IMR-90 (cell line): Measurements from ENCODE around the gene BRD4. TPM values are rescaled to one million over a fixed set of nuclear protein-coding genes. Genes with fewer than 3 reads are reported as not detected.

Experiments
- ATAC-seq: fragments of 200-7000 bp; cut with Tn5 transposase; 2 replicates; pipeline ENCODE4 v1.9.1; 2020; ENCODE audit warnings: low read depth, mild to moderate bottlenecking, moderate library complexity
- BruUV-seq: library from RNA; stranded (reverse); fragments of 400-500 nt; replicated peaks from 2 replicates; lab custom pipeline; 2021; lab: Mats Ljungman, UMichigan
- CTCF ChIA-PET: fragments of 300-600 bp; formaldehyde crosslinking; extraction: SDS; loops from one replicate; lab custom pipeline; 2021; ENCODE audit warnings: antibody characterized with exemption; lab: Yijun Ruan, JAX
- POLR2A ChIA-PET: fragments of 300-600 bp; sonication (Branson Sonifier 250); formaldehyde crosslinking; loops from one replicate; lab custom pipeline; 2022; ENCODE audit warnings: antibody characterized with exemption; ENCODE audit not compliant: unreplicated experiment; lab: Charles Lee
- DNase-seq: peaks from one replicate; pipeline ENCODE4 v3.0.0; 2013
- H2AFZ ChIP-seq: replicated peaks from 2 replicates; pipeline ENCODE3; 2013; ENCODE audit warnings: low read length, mild to moderate bottlenecking; ENCODE audit not compliant: poor library complexity
- H2AK5ac ChIP-seq: 2 replicates; pipeline ENCODE4 v1.6.1; 2013; ENCODE audit warnings: low read depth, low read length, inconsistent platforms
- H2AK9ac ChIP-seq: replicated peaks from 2 replicates; pipeline ENCODE3; 2013; ENCODE audit warnings: mild to moderate bottlenecking, low read depth, low read length, moderate library complexity; ENCODE audit not compliant: poor library complexity
- H2BK120ac ChIP-seq: 2 replicates; pipeline ENCODE4 v1.6.1; 2013; ENCODE audit warnings: low read depth, low read length, inconsistent platforms
- H2BK15ac ChIP-seq: 3 replicates; pipeline ENCODE4 v1.6.1; 2013; ENCODE audit warnings: low read depth, low read length, inconsistent platforms
- H2BK20ac ChIP-seq: 2 replicates; pipeline ENCODE4 v1.6.1; 2013; ENCODE audit warnings: low read depth, mild to moderate bottlenecking, inconsistent platforms, low read length, moderate library complexity
- H2BK5ac ChIP-seq: 2 replicates; pipeline ENCODE4 v1.6.1; 2013; ENCODE audit warnings: mild to moderate bottlenecking, low read depth, low read length, inconsistent platforms; ENCODE audit not compliant: poor library complexity, severe bottlenecking
- H3K14ac ChIP-seq: replicated peaks from 2 replicates; pipeline ENCODE4 v1.6.1; 2013; ENCODE audit warnings: low read depth, low read length, inconsistent platforms
- H3K18ac ChIP-seq: 2 replicates; pipeline ENCODE4 v1.6.1; 2013; ENCODE audit warnings: low read depth, low read length, control low read depth
- H3K23ac ChIP-seq: 2 replicates; pipeline ENCODE4 v1.6.1; 2013; ENCODE audit warnings: low read depth, low read length, inconsistent platforms
- H3K27ac ChIP-seq: 2 replicates; pipeline ENCODE4 v1.5.1; 2013; ENCODE audit warnings: mild to moderate bottlenecking, control low read depth, low read length; ENCODE audit not compliant: insufficient read depth
- H3K27me3 ChIP-seq: 2 replicates; pipeline ENCODE4 v1.6.1; 2013; ENCODE audit warnings: low read length; ENCODE audit not compliant: control insufficient read depth, insufficient read depth
- H3K36me3 ChIP-seq: 2 replicates; pipeline ENCODE4 v1.6.1; 2013; ENCODE audit warnings: low read length, mixed read lengths; ENCODE audit not compliant: control insufficient read depth, insufficient read depth
- H3K4ac ChIP-seq: 2 replicates; pipeline ENCODE4 v1.6.1; 2013; ENCODE audit warnings: low read depth, low read length, inconsistent platforms
- H3K4me1 ChIP-seq: 2 replicates; pipeline ENCODE4 v1.6.1; 2013; ENCODE audit warnings: low read length, mixed read lengths; ENCODE audit not compliant: control insufficient read depth, insufficient read depth
- H3K4me2 ChIP-seq: 2 replicates; pipeline ENCODE4 v1.6.1; 2013; ENCODE audit warnings: low read depth, mild to moderate bottlenecking, control low read depth, low read length, moderate library complexity
- H3K4me3 ChIP-seq: 2 replicates; pipeline ENCODE4 v1.5.1; 2013; ENCODE audit warnings: low read depth, mild to moderate bottlenecking, control low read depth, low read length, moderate library complexity; ENCODE audit not compliant: insufficient read depth
- H3K56ac ChIP-seq: 2 replicates; pipeline ENCODE4 v1.6.1; 2013; ENCODE audit warnings: low read length, inconsistent platforms; ENCODE audit not compliant: insufficient read depth; ENCODE audit errors: extremely low read depth
- H3K79me1 ChIP-seq, 2 experiments: 2 replicates each; pipeline ENCODE4 v1.6.1; 2013; ENCODE audit warnings: low read length in 2 of 2, inconsistent platforms in 1 of 2, low read depth in 1 of 2
- H3K9ac ChIP-seq: 2 replicates; pipeline ENCODE4 v1.6.1; 2013; ENCODE audit warnings: low read depth, low read length, control low read depth
- H3K9me1 ChIP-seq: 2 replicates; pipeline ENCODE4 v1.6.1; 2013; ENCODE audit warnings: low read length, inconsistent platforms; ENCODE audit not compliant: insufficient read depth
- H3K9me3 ChIP-seq: 2 replicates; pipeline ENCODE4 v1.6.1; 2013; ENCODE audit warnings: low read length; ENCODE audit not compliant: control insufficient read depth, insufficient read depth
- H4K20me1 ChIP-seq: 2 replicates; pipeline ENCODE4 v1.6.1; 2013; ENCODE audit warnings: low read length, inconsistent platforms; ENCODE audit not compliant: insufficient read depth
- H4K5ac ChIP-seq: 2 replicates; pipeline ENCODE4 v1.6.1; 2013; ENCODE audit warnings: mild to moderate bottlenecking, low read depth, low read length, control low read depth
- H4K8ac ChIP-seq, 2 experiments: 2 replicates each; pipeline ENCODE4 v1.6.1; 2013; ENCODE audit warnings: low read depth in 2 of 2, low read length in 2 of 2, control low read depth in 1 of 2, inconsistent platforms in 1 of 2
- H4K91ac ChIP-seq: 2 replicates; pipeline ENCODE4 v1.6.1; 2013; ENCODE audit warnings: low read depth, low read length, inconsistent platforms; ENCODE audit not compliant: insufficient read depth
- CEBPB ChIP-seq: IDR thresholded peaks from 2 replicates; pipeline ENCODE4 v1.6.1; 2012; ENCODE audit warnings: low read depth, low read length, improper control_type of control experiment
- CHD1 ChIP-seq: IDR thresholded peaks from 2 replicates; pipeline ENCODE4 v1.6.1; 2012; ENCODE audit warnings: low read depth, low read length, improper control_type of control experiment
- ELK1 ChIP-seq: fragments of 150-350 bp; IDR thresholded peaks from 2 replicates; pipeline ENCODE4 v1.6.1; 2016; ENCODE audit warnings: low read depth, mild to moderate bottlenecking, low read length, moderate library complexity, borderline replicate concordance
- FOS ChIP-seq: fragments of 150-350 bp; IDR thresholded peaks from 2 replicates; pipeline ENCODE4 v1.6.1; 2016; ENCODE audit warnings: low read depth, low read length
- MAFK ChIP-seq: IDR thresholded peaks from 2 replicates; pipeline ENCODE4 v1.6.1; 2012; ENCODE audit warnings: low read depth, low read length, improper control_type of control experiment
- MAZ ChIP-seq: IDR thresholded peaks from 2 replicates; pipeline ENCODE4 v1.6.1; 2012; ENCODE audit warnings: low read depth, mild to moderate bottlenecking, low read length, improper control_type of control experiment, moderate library complexity, borderline replicate concordance
- MXI1 ChIP-seq: IDR thresholded peaks from 2 replicates; pipeline ENCODE4 v1.6.1; 2012; ENCODE audit warnings: low read depth, mild to moderate bottlenecking, low read length, moderate library complexity, borderline replicate concordance
- RAD21 ChIP-seq: IDR thresholded peaks from 2 replicates; pipeline ENCODE4 v1.6.1; 2012; ENCODE audit warnings: low read length, improper control_type of control experiment
- RCOR1 ChIP-seq: IDR thresholded peaks from 2 replicates; pipeline ENCODE4 v1.6.1; 2012; ENCODE audit warnings: mild to moderate bottlenecking, low read length, improper control_type of control experiment; ENCODE audit not compliant: insufficient replicate concordance
- USF2 ChIP-seq: fragments of 150-350 bp; IDR thresholded peaks from 2 replicates; pipeline ENCODE4 v1.6.1; 2017; ENCODE audit warnings: mild to moderate bottlenecking, antibody characterized with exemption, low read length, low read depth
- WGBS, 2 experiments: methylation state at CpG; one replicate each; pipeline versions ENCODE4 v1.1.5 to v1.1.7; 2013; ENCODE audit warnings: missing lambda C conversion rate in 2 of 2; ENCODE audit not compliant: insufficient read length in 1 of 2; ENCODE audit errors: extremely low coverage in 2 of 2; 5-methylcytosine and 5-hydroxymethylcytosine counted together
- dilution Hi-C: fragments of 300-500 bp; cut with HindIII; formaldehyde crosslinking; loops from one replicate; pipeline ENCODE4 v1.14.3; 2018; ENCODE audit warnings: low sequenced_read_pairs; ENCODE audit not compliant: unreplicated experiment
- in situ Hi-C: fragments of 300-500 bp; cut with MboI; formaldehyde crosslinking; loops from 3 replicates; pipeline ENCODE4 v1.14.3; 2019; ENCODE audit warnings: low sequenced_read_pairs, inconsistent platforms, mixed read lengths
- intact Hi-C: fragments of 100-400 bp; cut with micrococcal nuclease; formaldehyde crosslinking; loops from 2 replicates; pipeline ENCODE4 v1.10.0; 2022
- polyA plus RNA-seq, 3 experiments: library from polyadenylated mRNA; depleted of rRNA; stranded (reverse); fragments of >200 nt; gene quantifications; 2 replicates each; pipeline ENCODE4 v1.2.3, GENCODE V29; 2012; ENCODE audit warnings: low replicate concordance in 1 of 3
- total RNA-seq: library from RNA; depleted of rRNA; stranded (reverse); fragments of >200 nt; gene quantifications from 2 replicates; pipeline ENCODE4 v1.2.3, GENCODE V29; 2012
- TF ChIP-seq, protein P1 (sequence below): conservative IDR thresholded peaks from 2 replicates; pipeline ENCODE4 v1.5.1; 2012; ENCODE audit warnings: mild to moderate bottlenecking, low read depth, low read length, improper control_type of control experiment

Gene BRD4
- total and polyA plus RNA-seq, 2 of the 4 experiments (the other 2 are of a cell fraction) = 7.0 to 21.1 TPM

- Histone ChIP-seq H3K18ac (no peak overlapping the region), H3K9me3 (no peaks in the 10 kb centered on the region), H3K56ac (no peak overlapping the region), H2BK15ac (no peak overlapping the region), H3K23ac (no peak overlapping the region), H3K9ac (no peak overlapping the region), H3K9me1 (peaks cover 64% of the 10 kb centered on the region), H3K79me1 (peaks cover 0 to 75% of the 10 kb centered on the region in 2 experiments; a peak in 2 of 4 replicates), H3K4me2 (peak overlapping the region; percentile 69; the same call in 1 of the 2 replicates), H3K4me1 (peaks cover 50% of the 10 kb centered on the region), H4K20me1 (peaks cover 97% of the 10 kb centered on the region), H2AFZ (no peak overlapping the region), H2AK9ac (no peak overlapping the region), H3K4me3 (no peak overlapping the region), H2BK120ac (no peak overlapping the region), H2BK5ac (peak overlapping the region; percentile 35), H3K27me3 (no peaks in the 10 kb centered on the region), H2AK5ac (no peak overlapping the region), H4K5ac (no peak overlapping the region), H3K27ac (no peak overlapping the region), H4K8ac (no peak overlapping the region), H3K14ac (no peak overlapping the region), H2BK20ac (no peak overlapping the region), H4K91ac (no peak overlapping the region), H3K4ac (no peak overlapping the region), H3K36me3 (no peaks in the 10 kb centered on the region; the same call in 1 of the 2 replicates)
- no CpG with 5 or more reads among the region's 2 CpGs for WGBS, 2 experiments
- POLR2A ChIA-PET = no interaction called here
- intact Hi-C loops = loop anchor here (5.0 kb wide), 1 partner anchor 39 kb away; no protein-coding TSS in a partner anchor
- no TSS peak for BruUV-seq
- CTCF ChIA-PET = interaction anchor here (1.1 kb wide), 1 partner anchor 72 kb away, joined by 3 read pairs; no protein-coding TSS in a partner anchor
- DNase-seq (no peak), ATAC-seq (no peak)
- dilution Hi-C loops = no loop called here
- TF ChIP-seq CEBPB = no peak
- TF ChIP-seq ELK1 = no peak
- no peak for TF ChIP-seq RCOR1
- TF ChIP-seq MXI1 = no peak
- TF ChIP-seq RAD21 = no peak
- TF ChIP-seq CHD1 = no peak
- TF ChIP-seq MAZ = no peak
- no peak for TF ChIP-seq FOS
- TF ChIP-seq, protein P1, sequence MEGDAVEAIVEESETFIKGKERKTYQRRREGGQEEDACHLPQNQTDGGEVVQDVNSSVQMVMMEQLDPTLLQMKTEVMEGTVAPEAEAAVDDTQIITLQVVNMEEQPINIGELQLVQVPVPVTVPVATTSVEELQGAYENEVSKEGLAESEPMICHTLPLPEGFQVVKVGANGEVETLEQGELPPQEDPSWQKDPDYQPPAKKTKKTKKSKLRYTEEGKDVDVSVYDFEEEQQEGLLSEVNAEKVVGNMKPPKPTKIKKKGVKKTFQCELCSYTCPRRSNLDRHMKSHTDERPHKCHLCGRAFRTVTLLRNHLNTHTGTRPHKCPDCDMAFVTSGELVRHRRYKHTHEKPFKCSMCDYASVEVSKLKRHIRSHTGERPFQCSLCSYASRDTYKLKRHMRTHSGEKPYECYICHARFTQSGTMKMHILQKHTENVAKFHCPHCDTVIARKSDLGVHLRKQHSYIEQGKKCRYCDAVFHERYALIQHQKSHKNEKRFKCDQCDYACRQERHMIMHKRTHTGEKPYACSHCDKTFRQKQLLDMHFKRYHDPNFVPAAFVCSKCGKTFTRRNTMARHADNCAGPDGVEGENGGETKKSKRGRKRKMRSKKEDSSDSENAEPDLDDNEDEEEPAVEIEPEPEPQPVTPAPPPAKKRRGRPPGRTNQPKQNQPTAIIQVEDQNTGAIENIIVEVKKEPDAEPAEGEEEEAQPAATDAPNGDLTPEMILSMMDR = no peak
- TF ChIP-seq USF2 = no peak
- TF ChIP-seq MAFK = no peak
- in situ Hi-C loops = no loop called here
These were observed 10.6 kb downstream of the BRD4 start for GRCh38 chr19:15321739-15322138.
